ENCODE results near the gene TLL2. TPM values are rescaled to one million over a fixed set of nuclear protein-coding genes. Genes with fewer than 3 reads are reported as not detected.

Gene TLL2
- total RNA-seq, 4 donors from 2014 or later = 0.40 to 0.62 TPM; not detected in 2

GRCh38 chr10:96501985-96502384 lies 11.7 kb downstream of the TLL2 start:
- no peak for TF ChIP-seq POLR2A (IDR thresholded peaks at IDR 0.05)
- no peak for TF ChIP-seq CTCF (IDR thresholded peaks at IDR 0.05)
- no peak for DNase-seq

DNA sequence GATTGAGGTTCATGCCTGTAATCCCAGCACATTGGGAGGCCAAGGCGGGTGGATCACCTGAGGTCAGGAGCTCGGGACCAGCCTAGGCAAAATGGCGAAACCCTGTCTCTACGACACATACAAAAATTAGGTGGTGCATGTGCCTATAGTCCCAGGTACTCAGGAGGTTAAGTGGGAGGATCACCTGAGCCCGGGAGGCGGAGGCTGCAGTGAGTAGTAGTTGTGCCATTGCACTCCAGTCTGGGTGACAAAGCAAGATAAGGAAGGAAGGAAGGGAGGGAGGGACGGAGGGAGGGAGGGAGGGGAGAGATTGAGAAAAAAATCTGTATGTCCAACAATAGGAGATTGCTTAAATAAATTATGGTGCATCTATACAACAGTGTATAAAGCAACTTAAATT lies 13.2 kb downstream of the TLL2 start:
- DNase-seq = no peak
- H3K36me3 ChIP-seq = no peaks in the 10 kb centered on the region
- no peak overlapping the region for H3K27ac ChIP-seq
- H3K9me3 ChIP-seq = no peaks in the 10 kb centered on the region
- H3K27me3 ChIP-seq = peaks cover 0 to 28% (median 0%) of the 10 kb centered on the region in 4 donors
- no peak overlapping the region for H3K4me3 ChIP-seq
- peaks cover 0 to 17% (median 7%) of the 10 kb centered on the region in 3 donors for H3K4me1 ChIP-seq
- no peak for TF ChIP-seq POLR2A (IDR thresholded peaks at IDR 0.05)
- TF ChIP-seq CTCF (IDR thresholded peaks at IDR 0.05) = no peak
- intact Hi-C loops (cut with DNase I) = no loop called here
- WGBS, 2 donors = 71 to 76% methylated on average over 7 of the region's 7 CpGs

More at GRCh38 chr10:96501985-96502384, 11.7 kb downstream of the TLL2 start:
- H3K36me3 ChIP-seq = no peaks in the 10 kb centered on the region
- H3K27ac ChIP-seq = no peak overlapping the region
- no peaks in the 10 kb centered on the region for H3K9me3 ChIP-seq
- no peak overlapping the region for H3K4me3 ChIP-seq
- peaks cover 0 to 28% (median 7%) of the 10 kb centered on the region in 3 donors for H3K4me1 ChIP-seq
- WGBS, 2 donors = 54 to 56% methylated on average over 4 of the region's 4 CpGs
- intact Hi-C loops (cut with DNase I) = no loop called here
- H3K27me3 ChIP-seq = peaks cover 0 to 18% (median 0%) of the 10 kb centered on the region in 4 donors

- 88 to 97% methylated on average over 3 of the region's 3 CpGs for WGBS, 2 donors
- H3K27ac ChIP-seq = no peak overlapping the region
- intact Hi-C loops (cut with DNase I) = no loop called here
- no peaks in the 10 kb centered on the region for H3K36me3 ChIP-seq
- peaks cover 0 to 28% (median 0%) of the 10 kb centered on the region in 4 donors for H3K27me3 ChIP-seq
- DNase-seq = no peak
- no peak overlapping the region for H3K4me3 ChIP-seq
- TF ChIP-seq POLR2A (IDR thresholded peaks at IDR 0.05) = no peak
- TF ChIP-seq CTCF (IDR thresholded peaks at IDR 0.05) = no peak
- H3K9me3 ChIP-seq = no peaks in the 10 kb centered on the region
- peaks cover 0 to 13% (median 7%) of the 10 kb centered on the region in 3 donors for H3K4me1 ChIP-seq
These were observed 13.7 kb downstream of the TLL2 start for GRCh38 chr10:96500050-96500449.

DNA sequence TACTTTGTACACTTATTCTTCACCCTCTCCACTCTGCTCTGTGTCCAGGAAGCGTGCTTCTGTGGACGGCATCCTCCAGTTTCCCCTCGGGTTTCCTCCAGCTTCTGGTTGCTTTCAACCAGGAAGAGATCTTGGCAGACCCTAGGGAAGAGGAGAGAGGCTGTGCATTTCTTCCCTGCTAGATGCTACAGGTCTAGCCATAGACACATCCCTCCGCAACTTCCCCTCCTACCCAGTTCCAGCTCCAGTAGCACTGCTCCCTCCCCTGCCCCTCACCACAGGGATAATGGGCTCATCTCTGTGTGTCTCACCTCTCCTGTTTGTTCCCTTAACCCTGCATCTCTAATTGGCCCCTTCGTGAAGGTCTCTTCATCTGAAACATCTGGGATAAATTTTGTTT lies 16.3 kb downstream of the TLL2 start:
- H3K27ac ChIP-seq = no peak overlapping the region
- TF ChIP-seq POLR2A (IDR thresholded peaks at IDR 0.05) = no peak
- TF ChIP-seq CTCF (IDR thresholded peaks at IDR 0.05) = no peak
- H3K36me3 ChIP-seq = no peaks in the 10 kb centered on the region
- peaks cover 0 to 3% (median 3%) of the 10 kb centered on the region in 3 donors for H3K4me1 ChIP-seq
- WGBS, 2 donors = 64 to 69% methylated on average over 5 of the region's 5 CpGs
- no peaks in the 10 kb centered on the region for H3K9me3 ChIP-seq
- intact Hi-C loops (cut with DNase I) = no loop called here
- no peak overlapping the region for H3K4me3 ChIP-seq
- DNase-seq = no peak
- peaks cover 0 to 36% (median 0%) of the 10 kb centered on the region in 4 donors for H3K27me3 ChIP-seq

DNA sequence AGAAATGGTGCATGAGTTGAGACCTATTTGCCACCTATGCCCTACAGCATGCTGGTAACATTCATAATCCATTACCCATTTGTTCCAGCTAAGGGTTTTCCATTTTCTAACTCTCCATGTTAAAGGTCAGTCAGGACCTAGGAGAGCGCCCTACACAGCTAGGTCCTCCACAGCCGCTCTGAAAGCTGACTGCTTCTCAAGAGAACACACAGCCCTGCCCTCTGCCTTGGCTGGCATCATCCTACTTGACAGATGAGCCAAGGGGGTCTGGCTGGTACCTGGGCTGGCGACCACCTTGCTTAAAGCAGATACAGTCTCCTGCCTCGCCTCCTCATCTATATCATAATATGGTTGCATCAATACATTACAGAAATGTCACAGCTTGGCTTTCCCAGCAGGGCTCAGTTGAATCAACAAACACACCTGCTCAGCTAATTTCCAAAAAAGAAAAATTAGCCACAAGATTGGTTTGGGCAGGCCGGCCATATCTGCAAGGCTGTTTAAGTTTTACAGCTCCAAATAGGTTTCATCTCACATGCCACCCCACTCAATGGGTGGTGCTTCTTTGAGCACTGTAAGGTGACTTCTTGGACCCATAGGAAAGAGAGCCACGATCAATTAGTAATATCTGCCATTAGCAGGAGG lies 17.3 kb downstream of the TLL2 start:
- Histone ChIP-seq H3K27ac (no peak overlapping the region), H3K27me3 (peaks cover 0 to 36% (median 0%) of the 10 kb centered on the region in 4 donors), H3K4me1 (no peaks in the 10 kb centered on the region), H3K9me3 (no peaks in the 10 kb centered on the region), H3K36me3 (no peaks in the 10 kb centered on the region), H3K4me3 (no peak overlapping the region)
- 52 to 66% methylated on average over 5 of the region's 6 CpGs for WGBS, 2 donors
- no peak for TF ChIP-seq CTCF (IDR thresholded peaks at IDR 0.05)
- no peak for TF ChIP-seq POLR2A (IDR thresholded peaks at IDR 0.05)
- intact Hi-C loops (cut with DNase I) = no loop called here
- DNase-seq = no peak

Data from esophagus squamous epithelium (tissue), 5 donors.